GM19455 (cell line): ENCODE measurements around the gene TSPAN15.

Source experiments
- ATAC-seq: cut with Tn5 transposase; IDR thresholded peaks from one replicate; pipeline ENCODE4 v1.9.1; 2021; ENCODE audit not compliant: unreplicated experiment

TSPAN15 gene

GRCh38 chr10:69451209-69451783, at the start of gene TSPAN15:
Gene TSPAN15 (plus strand): TSS chr10:69451465. CDS start chr10:69451595, 130 bp downstream.
- peak; percentile 83 for ATAC-seq

- no peak for ATAC-seq
These were observed 48.9 kb upstream of the TSPAN15 start for GRCh38 chr10:69402386-69402785.

- ATAC-seq = no peak
These were observed 48.2 kb upstream of the TSPAN15 start for GRCh38 chr10:69403066-69403465.

- ATAC-seq = no peak
These were observed 47.7 kb upstream of the TSPAN15 start for GRCh38 chr10:69403519-69403918.

GRCh38 chr10:69404786-69405185, 46.5 kb upstream of the TSPAN15 start:
- no peak for ATAC-seq

- ATAC-seq = no peak
These were observed 46.0 kb upstream of the TSPAN15 start for GRCh38 chr10:69405221-69405620.

GRCh38 chr10:69406302-69406811, 44.9 kb upstream of the TSPAN15 start:
- no peak for ATAC-seq

- no peak for ATAC-seq
These were observed 44.3 kb upstream of the TSPAN15 start for GRCh38 chr10:69406816-69407580.

GRCh38 chr10:69407621-69408301, 43.5 kb upstream of the TSPAN15 start:
- no peak for ATAC-seq

- ATAC-seq = peak; percentile 76
These were observed 42.7 kb upstream of the TSPAN15 start for GRCh38 chr10:69408318-69409175.

GRCh38 chr10:69409176-69409495, 42.1 kb upstream of the TSPAN15 start:
- no peak for ATAC-seq

GRCh38 chr10:69409968-69410367, 41.3 kb upstream of the TSPAN15 start:
- ATAC-seq = no peak

GRCh38 chr10:69410487-69410886, 40.8 kb upstream of the TSPAN15 start:
- ATAC-seq = no peak

GRCh38 chr10:69411476-69411875, 39.8 kb upstream of the TSPAN15 start:
- ATAC-seq = no peak

GRCh38 chr10:69412232-69412790, 39.0 kb upstream of the TSPAN15 start:
- ATAC-seq = no peak

- no peak for ATAC-seq
These were observed 37.9 kb upstream of the TSPAN15 start for GRCh38 chr10:69413221-69413865.

- no peak for ATAC-seq
These were observed 36.9 kb upstream of the TSPAN15 start for GRCh38 chr10:69414036-69415018.

- no peak for ATAC-seq
These were observed 36.2 kb upstream of the TSPAN15 start for GRCh38 chr10:69415049-69415448.

- ATAC-seq = no peak
These were observed 35.3 kb upstream of the TSPAN15 start for GRCh38 chr10:69415951-69416350.
